LNCAP (cell line): ENCODE results near the gene KCNG2.

Experiments used
- CTCF ChIP-seq: fragments of 450-650 bp; IDR thresholded peaks from 2 replicates; pipeline ENCODE4 v1.5.1; 2017; ENCODE audit warnings: mild to moderate bottlenecking

KCNG2 gene

GRCh38 chr18:79863161-79864005 is 65.6 kb downstream of the KCNG2 start:
- no peak for TF ChIP-seq CTCF

- TF ChIP-seq CTCF: no peak
Observed at GRCh38 chr18:79864006-79864725, 66.4 kb downstream of the KCNG2 start.

GRCh38 chr18:79866889-79867574 is 69.3 kb downstream of the KCNG2 start:
- TF ChIP-seq CTCF: no peak

GRCh38 chr18:79867666-79868065 is 69.9 kb downstream of the KCNG2 start:
- TF ChIP-seq CTCF: no peak

- TF ChIP-seq CTCF: no peak
Observed at GRCh38 chr18:79868168-79868784, 70.5 kb downstream of the KCNG2 start.

GRCh38 chr18:79868811-79869541 is 71.2 kb downstream of the KCNG2 start:
- no peak for TF ChIP-seq CTCF
